A549 treated with DMSO at 1 μM for 4 hours (cell line): ENCODE results near the gene NDFIP1. TPM values are rescaled to one million over a fixed set of nuclear protein-coding genes. Genes with fewer than 3 reads are reported as not detected.

Experiments
- total RNA-seq: library from RNA; stranded (reverse); fragments of 200-300 nt; extraction: Qiagen RNA extraction; gene quantifications from 5 replicates; pipeline ENCODE4 v1.2.3, GENCODE V29; 2022; ENCODE audit warnings: low read depth

NDFIP1 gene, protein sequence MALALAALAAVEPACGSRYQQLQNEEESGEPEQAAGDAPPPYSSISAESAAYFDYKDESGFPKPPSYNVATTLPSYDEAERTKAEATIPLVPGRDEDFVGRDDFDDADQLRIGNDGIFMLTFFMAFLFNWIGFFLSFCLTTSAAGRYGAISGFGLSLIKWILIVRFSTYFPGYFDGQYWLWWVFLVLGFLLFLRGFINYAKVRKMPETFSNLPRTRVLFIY
- total RNA-seq: 44.3 to 60.6 TPM (median 51.9 TPM) in 5 replicates

DNA sequence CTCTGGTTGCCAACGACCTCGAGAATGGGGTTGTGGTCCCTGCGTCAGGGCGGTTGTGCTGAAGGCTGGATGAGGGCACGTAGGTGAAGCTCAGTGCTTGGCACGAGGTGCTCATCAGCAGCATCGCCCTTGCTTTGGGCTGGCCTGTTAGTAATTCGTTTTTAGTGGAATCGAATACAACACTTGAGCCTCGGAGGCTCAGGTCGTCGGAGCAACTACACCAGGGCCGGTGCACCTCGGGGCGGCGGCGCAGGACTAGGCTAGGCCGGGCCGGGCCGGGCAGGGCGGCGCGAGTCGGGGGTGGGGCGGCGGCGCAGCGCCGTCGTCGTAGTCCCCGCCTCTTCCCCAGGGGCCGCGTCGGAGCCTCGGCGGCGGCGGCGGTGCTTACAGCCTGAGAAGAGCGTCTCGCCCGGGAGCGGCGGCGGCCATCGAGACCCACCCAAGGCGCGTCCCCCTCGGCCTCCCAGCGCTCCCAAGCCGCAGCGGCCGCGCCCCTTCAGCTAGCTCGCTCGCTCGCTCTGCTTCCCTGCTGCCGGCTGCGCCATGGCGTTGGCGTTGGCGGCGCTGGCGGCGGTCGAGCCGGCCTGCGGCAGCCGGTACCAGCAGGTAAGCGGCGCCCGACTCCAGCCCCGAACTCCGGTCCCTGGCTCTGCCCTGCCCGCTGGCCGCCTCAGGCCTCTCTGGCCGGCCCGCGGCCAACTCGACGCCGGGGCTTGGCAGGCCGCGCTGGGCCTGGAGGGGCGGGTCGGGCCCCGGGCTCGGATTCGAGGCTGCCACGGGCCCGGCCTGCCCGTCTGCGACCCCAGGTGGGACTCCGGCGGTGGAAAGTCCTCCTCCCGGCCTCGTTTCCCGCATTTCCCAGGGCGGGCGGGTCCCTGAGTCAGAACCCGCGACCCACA, at the start of gene NDFIP1:
TSS of gene NDFIP1 (plus strand) at position 348 of the 899 bp plus-strand sequence. CDS start at position 544, 196 bp downstream.

Other genes with a start within 250 kb of the NDFIP1 start
- gene PCDH1, start 230.4 kb upstream of the NDFIP1 start, total RNA-seq: 1.5 to 2.4 TPM (median 2.1 TPM) in 5 replicates
- 45.8 to 63.1 TPM (median 53.1 TPM) in 5 replicates for gene DELE1, start 184.9 kb upstream of the NDFIP1 start, total RNA-seq
- gene PCDH12, start 150.6 kb upstream of the NDFIP1 start, total RNA-seq: 0.06 to 0.09 TPM (median 0.09 TPM) in 3 of 5 replicates, not detected in the others
- gene RNF14, start 139.7 kb upstream of the NDFIP1 start, total RNA-seq: 44.4 to 58.2 TPM (median 50.9 TPM) in 5 replicates
- 66.3 to 87.4 TPM (median 72.2 TPM) in 5 replicates for gene GNPDA1, start 95.8 kb upstream of the NDFIP1 start, total RNA-seq
- 6.2 to 9.1 TPM (median 7.3 TPM) in 5 replicates for gene SPRY4, start 216.2 kb downstream of the NDFIP1 start, total RNA-seq